HuH-7 (cell line): Measurements from ENCODE around the gene SOX2.

Source experiments
- DNase-seq: peaks from one replicate; pipeline ENCODE4 v3.0.0; 2011; ENCODE audit warnings: low spot score

The SOX2 gene

DNA sequence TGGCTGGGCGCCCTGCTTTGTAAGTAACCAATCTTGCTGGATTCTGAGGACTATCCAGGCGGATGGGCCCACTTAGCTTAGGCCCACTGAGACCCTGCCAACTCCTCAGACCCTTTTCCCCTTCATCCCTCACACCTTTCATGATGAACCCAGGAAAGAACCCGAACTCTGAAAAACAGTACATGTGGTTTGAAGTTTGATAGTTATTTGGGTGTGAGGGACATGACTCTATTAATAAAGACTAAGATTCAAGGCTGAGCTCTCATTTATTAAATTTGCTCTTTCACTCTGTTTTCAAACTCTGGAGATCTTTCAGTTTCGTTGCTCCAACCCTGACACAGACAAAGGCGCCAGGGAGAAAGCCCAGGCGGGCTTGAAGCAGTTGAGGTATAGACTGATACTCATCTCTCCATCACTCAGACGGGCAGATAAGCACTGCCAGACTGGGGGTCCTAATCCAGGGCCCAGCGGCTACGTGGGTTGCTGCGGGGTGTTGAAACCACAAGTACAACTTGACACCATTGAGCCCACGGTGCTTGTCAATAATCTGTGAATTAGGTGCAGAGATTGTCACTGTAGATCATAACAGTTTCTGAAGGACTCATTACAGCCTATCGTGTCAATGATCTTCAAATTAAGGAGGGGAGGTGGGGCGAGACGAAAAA is 7.2 kb upstream of the SOX2 start:
- no peak for DNase-seq

DNA sequence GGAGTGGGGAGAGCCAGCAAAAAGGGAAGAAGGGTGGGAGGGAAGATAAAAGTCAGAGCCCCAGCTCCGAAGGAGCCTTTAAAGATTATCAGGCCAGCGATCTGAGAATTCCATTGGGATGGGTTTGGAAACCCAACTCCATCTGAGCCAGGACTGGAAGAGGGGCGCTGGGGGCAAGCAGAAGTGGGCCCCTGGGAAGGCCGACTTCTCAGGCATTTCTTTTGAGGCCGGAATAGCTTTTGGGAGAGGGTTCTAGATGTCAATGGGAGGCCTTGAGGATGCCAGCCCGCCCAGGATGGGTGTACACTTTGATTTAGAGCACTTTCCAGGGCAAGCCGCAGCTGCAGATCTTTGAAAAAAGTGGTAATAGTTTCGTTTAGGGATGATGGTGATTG is 6.6 kb upstream of the SOX2 start:
- DNase-seq = no peak

GRCh38 chr3:181707980-181708379 is 3.7 kb upstream of the SOX2 start:
- DNase-seq = no peak

GRCh38 chr3:181709537-181710279 is 2.0 kb upstream of the SOX2 start:
- DNase-seq = peak; percentile 63

GRCh38 chr3:181710345-181711291 is 1.1 kb upstream of the SOX2 start:
- no peak for DNase-seq

GRCh38 chr3:181712226-181712552 is 464 bp downstream of the SOX2 start:
- no peak for DNase-seq

DNA sequence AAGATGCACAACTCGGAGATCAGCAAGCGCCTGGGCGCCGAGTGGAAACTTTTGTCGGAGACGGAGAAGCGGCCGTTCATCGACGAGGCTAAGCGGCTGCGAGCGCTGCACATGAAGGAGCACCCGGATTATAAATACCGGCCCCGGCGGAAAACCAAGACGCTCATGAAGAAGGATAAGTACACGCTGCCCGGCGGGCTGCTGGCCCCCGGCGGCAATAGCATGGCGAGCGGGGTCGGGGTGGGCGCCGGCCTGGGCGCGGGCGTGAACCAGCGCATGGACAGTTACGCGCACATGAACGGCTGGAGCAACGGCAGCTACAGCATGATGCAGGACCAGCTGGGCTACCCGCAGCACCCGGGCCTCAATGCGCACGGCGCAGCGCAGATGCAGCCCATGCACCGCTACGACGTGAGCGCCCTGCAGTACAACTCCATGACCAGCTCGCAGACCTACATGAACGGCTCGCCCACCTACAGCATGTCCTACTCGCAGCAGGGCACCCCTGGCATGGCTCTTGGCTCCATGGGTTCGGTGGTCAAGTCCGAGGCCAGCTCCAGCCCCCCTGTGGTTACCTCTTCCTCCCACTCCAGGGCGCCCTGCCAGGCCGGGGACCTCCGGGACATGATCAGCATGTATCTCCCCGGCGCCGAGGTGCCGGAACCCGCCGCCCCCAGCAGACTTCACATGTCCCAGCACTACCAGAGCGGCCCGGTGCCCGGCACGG is 991 bp downstream of the SOX2 start:
- no peak for DNase-seq

DNA sequence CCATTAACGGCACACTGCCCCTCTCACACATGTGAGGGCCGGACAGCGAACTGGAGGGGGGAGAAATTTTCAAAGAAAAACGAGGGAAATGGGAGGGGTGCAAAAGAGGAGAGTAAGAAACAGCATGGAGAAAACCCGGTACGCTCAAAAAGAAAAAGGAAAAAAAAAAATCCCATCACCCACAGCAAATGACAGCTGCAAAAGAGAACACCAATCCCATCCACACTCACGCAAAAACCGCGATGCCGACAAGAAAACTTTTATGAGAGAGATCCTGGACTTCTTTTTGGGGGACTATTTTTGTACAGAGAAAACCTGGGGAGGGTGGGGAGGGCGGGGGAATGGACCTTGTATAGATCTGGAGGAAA is 1.5 kb downstream of the SOX2 start:
- DNase-seq = no peak

GRCh38 chr3:181713676-181714612 is 2.2 kb downstream of the SOX2 start:
- no peak for DNase-seq

- DNase-seq = no peak
Measured at GRCh38 chr3:181715571-181716340, 4.0 kb downstream of the SOX2 start.

- no peak for DNase-seq
Measured at GRCh38 chr3:181716966-181717365, 5.2 kb downstream of the SOX2 start.

DNA sequence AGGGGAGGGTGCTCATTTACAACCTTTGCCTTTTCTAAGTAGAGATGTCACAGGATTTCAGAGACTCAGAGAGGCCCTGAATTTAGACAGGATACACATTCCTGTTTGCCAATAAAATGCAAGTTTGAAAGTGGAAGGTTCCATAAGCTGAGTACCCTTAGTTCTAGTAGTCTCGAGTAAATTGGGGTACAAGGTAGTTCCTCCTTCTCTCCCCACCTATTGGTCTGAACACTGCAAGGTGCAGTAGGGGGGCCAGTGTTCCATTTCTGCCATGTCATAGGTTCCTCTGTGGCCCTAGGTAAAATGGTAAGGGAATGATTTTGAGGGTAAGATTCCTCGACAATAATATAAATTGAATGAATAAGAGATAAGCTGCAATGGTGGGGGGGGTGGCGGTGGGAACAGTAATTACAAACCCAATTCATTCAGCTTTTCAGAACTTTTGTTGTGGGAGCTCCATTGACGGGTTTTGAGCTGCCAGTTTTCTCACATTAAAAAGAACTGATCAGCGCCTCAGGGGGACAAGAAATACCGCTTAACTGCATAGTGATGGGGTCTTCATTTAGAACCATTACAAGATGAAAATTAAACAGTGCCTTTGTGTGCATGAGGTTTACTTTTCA is 5.9 kb downstream of the SOX2 start:
- DNase-seq = no peak

DNA sequence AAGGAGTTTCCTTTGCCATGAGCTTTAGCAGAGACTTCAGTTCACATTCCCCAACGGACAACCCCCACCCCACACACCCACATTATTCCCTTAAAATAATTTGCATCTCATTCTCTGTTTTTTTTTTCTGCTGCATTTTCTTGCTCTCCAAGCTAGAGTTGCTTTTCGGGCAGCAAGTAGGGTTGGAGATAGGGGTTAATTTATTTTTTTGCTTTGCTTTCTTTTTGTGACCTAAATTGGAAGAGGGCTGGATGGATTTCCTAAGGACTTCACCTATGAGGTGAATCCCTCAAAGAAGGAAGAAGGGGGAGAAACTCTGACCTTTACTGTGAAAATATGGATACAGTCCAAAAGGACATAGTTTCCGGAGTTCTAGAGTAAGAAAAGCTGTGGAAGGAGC is 6.6 kb downstream of the SOX2 start:
- no peak for DNase-seq

- no peak for DNase-seq
Measured at GRCh38 chr3:181718987-181719911, 7.5 kb downstream of the SOX2 start.

DNA sequence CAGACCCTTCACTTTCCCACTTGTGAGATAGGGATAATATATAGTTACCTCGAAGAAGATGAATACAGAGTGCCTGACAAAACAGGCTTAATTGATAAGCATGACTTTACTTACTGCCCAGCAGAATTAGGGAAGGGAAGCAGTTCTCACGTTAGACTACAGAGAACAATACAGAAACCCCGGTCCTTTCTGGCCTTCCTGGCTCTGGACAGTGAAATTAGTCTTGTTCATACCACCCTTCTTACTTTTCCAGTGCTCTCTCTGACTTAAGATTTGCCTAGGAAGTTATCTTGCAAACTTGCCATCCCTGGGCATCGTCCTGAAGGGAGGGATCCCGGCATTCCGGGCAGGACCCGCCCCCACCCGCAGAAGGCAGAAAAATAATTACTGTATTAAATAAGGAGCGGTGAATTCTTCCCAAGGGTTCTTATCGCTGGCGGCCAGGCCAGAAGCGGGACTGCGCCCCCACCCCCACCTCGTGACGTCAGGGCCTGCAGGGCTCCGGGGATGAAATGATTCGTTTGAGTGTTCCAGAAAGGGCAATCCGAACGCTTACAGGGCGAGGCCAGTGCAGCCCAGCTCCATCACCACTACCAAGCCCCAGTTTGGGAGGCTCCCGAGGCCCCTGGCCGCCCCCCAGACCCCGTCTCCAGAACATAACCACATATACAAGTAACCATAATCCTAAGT is 8.4 kb downstream of the SOX2 start:
- DNase-seq = no peak

GRCh38 chr3:181721046-181721875 is 9.5 kb downstream of the SOX2 start:
- no peak for DNase-seq

DNA sequence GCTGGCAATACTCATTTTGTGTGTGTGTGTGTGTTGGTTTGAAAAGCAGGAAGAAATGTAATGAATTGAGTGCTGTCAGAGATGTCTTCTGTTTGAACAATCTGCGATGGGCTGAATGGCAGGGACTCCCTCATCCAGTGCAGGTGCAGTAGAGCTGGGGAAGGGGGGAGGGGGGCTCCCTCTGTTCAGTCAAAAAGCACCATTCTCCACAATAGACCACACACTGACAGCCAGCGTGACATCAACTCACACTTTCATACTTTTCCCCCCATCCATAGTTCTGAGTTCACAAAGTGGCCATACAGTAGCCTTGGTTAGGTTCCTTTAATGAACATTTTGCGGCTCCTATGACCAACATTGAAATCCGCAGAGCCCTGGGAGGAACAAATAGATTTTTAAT is 10.4 kb downstream of the SOX2 start:
- no peak for DNase-seq
